Liver (tissue), 9 donors: ENCODE measurements around the gene THAP3. TPM values are rescaled to one million over a fixed set of nuclear protein-coding genes. Genes with fewer than 3 reads are reported as not detected.

ENCODE experiments used
- DNase-seq: peaks from one replicate; pipeline ENCODE4 v3.0.0-alpha.2; 2017; ENCODE audit warnings: low spot score
- H3K27ac ChIP-seq, 2 donors: one replicate each; pipeline ENCODE4 v1.7.0; 2013; ENCODE audit warnings: inconsistent platforms in 2 of 2, low read length in 2 of 2, control low read depth in 1 of 2, low read depth in 1 of 2, mild to moderate bottlenecking in 1 of 2
- H3K27me3 ChIP-seq, 4 donors: one replicate each; pipeline versions ENCODE4 v1.6.1 to v1.7.0; 2013; ENCODE audit warnings: low read length in 3 of 4, inconsistent platforms in 1 of 4, mild to moderate bottlenecking in 1 of 4, moderate library complexity in 1 of 4; ENCODE audit not compliant: control insufficient read depth in 4 of 4, insufficient read depth in 4 of 4
- H3K36me3 ChIP-seq, 4 donors: one replicate each; pipeline versions ENCODE4 v1.6.1 to v1.7.0; 2013; ENCODE audit warnings: low read length in 3 of 4, mild to moderate bottlenecking in 3 of 4, low read depth in 1 of 4, moderate library complexity in 1 of 4; ENCODE audit not compliant: control insufficient read depth in 4 of 4, insufficient read depth in 3 of 4
- H3K4me1 ChIP-seq, 4 donors: one replicate each; pipeline versions ENCODE4 v1.6.1 to v1.7.0; 2013; ENCODE audit warnings: low read length in 3 of 4, mild to moderate bottlenecking in 3 of 4, moderate library complexity in 1 of 4; ENCODE audit not compliant: control insufficient read depth in 4 of 4, insufficient read depth in 4 of 4
- H3K4me3 ChIP-seq, 3 donors: one replicate each; pipeline versions ENCODE4 v1.6.1 to v1.7.0; 2013; ENCODE audit warnings: low read length in 3 of 3, control low read depth in 1 of 3, low read depth in 1 of 3, mild to moderate bottlenecking in 1 of 3
- H3K9ac ChIP-seq, 2 donors: one replicate each; pipeline ENCODE4 v1.7.0; 2013; ENCODE audit warnings: low read length in 2 of 2, mild to moderate bottlenecking in 2 of 2, moderate library complexity in 2 of 2, control low read depth in 1 of 2, low read depth in 1 of 2
- H3K9me3 ChIP-seq, 4 donors: one replicate each; pipeline versions ENCODE4 v1.6.1 to v1.7.0; 2013; ENCODE audit warnings: low read length in 3 of 4; ENCODE audit not compliant: control insufficient read depth in 4 of 4
- EGR1 ChIP-seq, 2 donors: IDR thresholded peaks; 2 replicates each; pipeline ENCODE4 v1.6.1; 2016 to 2018; ENCODE audit warnings: antibody characterized with exemption in 2 of 2, low read depth in 2 of 2
- FOXA1 ChIP-seq: IDR thresholded peaks from 2 replicates; pipeline ENCODE4 v1.6.1; 2016; ENCODE audit warnings: antibody characterized with exemption
- FOXA2 ChIP-seq: IDR thresholded peaks from 2 replicates; pipeline ENCODE4 v1.6.1; 2016; ENCODE audit warnings: antibody characterized with exemption
- HNF4A ChIP-seq, 2 donors: conservative IDR thresholded peaks; 2 replicates each; pipeline ENCODE4 v1.6.1; 2016; ENCODE audit warnings: antibody characterized with exemption in 2 of 2, mild to moderate bottlenecking in 2 of 2
- HNF4G ChIP-seq: IDR thresholded peaks from 2 replicates; pipeline ENCODE4 v1.6.1; 2016; ENCODE audit warnings: antibody characterized with exemption
- JUND ChIP-seq, 2 donors: IDR thresholded peaks; 2 replicates each; pipeline ENCODE4 v1.6.1; 2016; ENCODE audit warnings: antibody characterized with exemption in 2 of 2
- REST ChIP-seq: IDR thresholded peaks from 2 replicates; pipeline ENCODE4 v1.6.1; 2016; ENCODE audit warnings: antibody characterized with exemption, mild to moderate bottlenecking
- RXRA ChIP-seq, 2 donors: IDR thresholded peaks; 2 replicates each; pipeline ENCODE4 v1.6.1; 2017 to 2018; ENCODE audit warnings: antibody characterized with exemption in 2 of 2, mild to moderate bottlenecking in 1 of 2
- SP1 ChIP-seq: IDR thresholded peaks from 2 replicates; pipeline ENCODE4 v1.6.1; 2018; ENCODE audit warnings: antibody characterized with exemption, mild to moderate bottlenecking
- TAF1 ChIP-seq: conservative IDR thresholded peaks from 2 replicates; pipeline ENCODE4 v1.6.1; 2016; ENCODE audit warnings: antibody characterized with exemption, mild to moderate bottlenecking
- WGBS: extraction: QIAGEN DNeasy Blood & Tissue Kit; methylation state at CpG from one replicate; pipeline ENCODE4 v1.1.7; 2013; 5-methylcytosine and 5-hydroxymethylcytosine counted together
- polyA plus RNA-seq, 2 donors: library from polyadenylated mRNA; stranded (reverse) in 1 of 2; unstranded in 1 of 2; fragments of 200-250 nt in 1 of 2; fragments of >200 nt in 1 of 2; fragmentation: Nextera tagmentation in 1 of 2; extraction: Ambion mirVana in 1 of 2; gene quantifications; one replicate each; pipeline versions ENCODE4 v1.2.1 to v1.2.3, GENCODE V29; 2013 to 2015
- total RNA-seq, 2 donors: library from RNA; depleted of rRNA; stranded (reverse); fragments of >200 nt; gene quantifications; one replicate each; pipeline ENCODE4 v1.2.3, GENCODE V29; 2014
- TF ChIP-seq, protein P1 (sequence below): IDR thresholded peaks from 2 replicates; pipeline ENCODE4 v1.6.1; 2016; ENCODE audit warnings: antibody characterized with exemption
- TF ChIP-seq, protein P2 (sequence below): IDR thresholded peaks from 2 replicates; pipeline ENCODE4 v1.6.1; 2016; ENCODE audit warnings: antibody characterized with exemption
- TF ChIP-seq, protein P3 (sequence below): IDR thresholded peaks from 2 replicates; pipeline ENCODE4 v1.6.1; 2016; ENCODE audit warnings: antibody characterized with exemption
- donor health status: healthy.
- donor health status: healthy.
- donor health status: healthy.
- donor health status: healthy.
- donor health status: healthy.

The THAP3 gene
- total and polyA plus RNA-seq, 4 donors: 7.2 to 10.2 (median 8.6) TPM

DNA sequence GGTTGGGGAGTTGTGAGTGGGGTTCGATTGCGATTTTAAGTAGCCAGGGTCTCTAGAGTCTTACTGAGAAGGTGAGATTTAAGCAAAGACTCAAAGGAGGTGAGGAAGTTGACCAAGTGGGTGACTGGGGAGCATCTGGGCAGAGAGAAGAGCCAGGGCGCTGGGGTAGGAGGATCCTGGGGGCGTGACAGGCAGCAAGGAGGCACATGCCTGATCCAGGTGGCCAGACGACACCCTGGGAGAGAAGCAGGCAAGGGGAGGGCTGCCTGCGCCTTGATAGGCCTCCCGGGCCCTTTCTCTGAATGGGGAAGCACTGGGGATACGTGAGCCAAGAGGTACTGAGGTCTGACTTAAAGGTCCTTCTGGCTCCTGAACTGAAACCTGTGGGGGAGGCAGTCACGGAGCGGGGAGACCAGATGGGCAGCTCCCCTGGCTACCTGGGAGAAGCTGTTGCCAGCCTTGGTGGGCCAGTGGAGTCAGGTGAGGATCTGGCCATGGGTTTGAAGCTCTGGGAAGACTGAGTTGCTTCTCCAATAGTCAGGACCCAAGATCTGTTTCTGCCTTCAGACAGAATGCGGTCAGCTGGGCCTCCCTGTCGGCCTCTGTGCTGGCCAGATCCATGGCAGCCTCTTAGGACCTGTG lies 39.5 kb upstream of the THAP3 start (continued):
- TF ChIP-seq HNF4G: no peak

DNA sequence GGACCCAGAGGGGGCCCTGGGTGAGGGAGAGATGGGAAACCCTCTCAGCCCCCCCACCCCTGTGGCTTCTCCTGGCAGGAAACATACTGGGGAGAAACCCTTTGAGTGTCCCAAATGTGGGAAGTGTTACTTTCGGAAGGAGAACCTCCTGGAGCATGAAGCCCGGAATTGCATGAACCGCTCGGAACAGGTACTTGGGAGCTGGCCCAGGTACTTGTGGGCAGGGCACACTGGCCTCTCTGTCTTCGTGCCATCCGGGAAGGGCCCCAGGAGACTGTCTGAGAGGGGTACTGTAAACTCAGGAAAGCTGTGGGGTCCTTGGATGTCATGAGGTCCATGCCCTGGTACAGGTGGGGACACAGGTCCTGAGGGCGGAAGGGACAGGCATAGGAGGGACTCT lies 38.8 kb upstream of the THAP3 start:
- H3K9ac ChIP-seq: no peak overlapping the region
- H3K36me3 ChIP-seq: peaks cover 7 to 35% (median 17%) of the 10 kb centered on the region in 4 donors
- no peak overlapping the region for H3K4me3 ChIP-seq
- no peak overlapping the region for H3K27ac ChIP-seq
- WGBS: 96% methylated on average over 7 of the region's 7 CpGs
- H3K27me3 ChIP-seq: no peaks in the 10 kb centered on the region
- H3K9me3 ChIP-seq: no peaks in the 10 kb centered on the region
- TF ChIP-seq, protein P1, sequence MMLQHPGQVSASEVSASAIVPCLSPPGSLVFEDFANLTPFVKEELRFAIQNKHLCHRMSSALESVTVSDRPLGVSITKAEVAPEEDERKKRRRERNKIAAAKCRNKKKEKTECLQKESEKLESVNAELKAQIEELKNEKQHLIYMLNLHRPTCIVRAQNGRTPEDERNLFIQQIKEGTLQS: no peak
- TF ChIP-seq SP1 (no peak), FOXA1 (no peak)
- H3K4me1 ChIP-seq: peaks cover 9 to 49% (median 30%) of the 10 kb centered on the region in 4 donors
- DNase-seq: no peak

- 91% methylated on average over 11 of the region's 11 CpGs for WGBS
- TF ChIP-seq FOXA1 (no peak), EGR1 (IDR thresholded peaks at IDR 0.05; ENCODE audit: low read depth in 2 of 2) (no peak), JUND (IDR thresholded peaks at IDR 0.05) (no peak), TAF1 (no peak), FOXA2 (no peak), REST (no peak), SP1 (no peak), RXRA (IDR thresholded peaks at IDR 0.05) (no peak), HNF4G (no peak)
- no peak for DNase-seq
- H3K36me3 ChIP-seq: peaks cover 7 to 37% (median 17%) of the 10 kb centered on the region in 4 donors
- H3K4me1 ChIP-seq: peaks cover 3 to 43% (median 24%) of the 10 kb centered on the region in 4 donors
- H3K4me3 ChIP-seq: no peak overlapping the region
- no peaks in the 10 kb centered on the region for H3K9me3 ChIP-seq
- no peak overlapping the region for H3K27ac ChIP-seq
- H3K27me3 ChIP-seq: no peaks in the 10 kb centered on the region
- no peak overlapping the region for H3K9ac ChIP-seq
Measured at GRCh38 chr1:6586404-6586816, 38.3 kb upstream of the THAP3 start.

GRCh38 chr1:6587261-6588005 lies 37.2 kb upstream of the THAP3 start:
- H3K9ac ChIP-seq: no peak overlapping the region
- H3K9me3 ChIP-seq: no peaks in the 10 kb centered on the region
- WGBS: 43% methylated on average over 13 of the region's 13 CpGs
- H3K4me1 ChIP-seq: peaks cover 3 to 33% (median 14%) of the 10 kb centered on the region in 4 donors
- no peaks in the 10 kb centered on the region for H3K27me3 ChIP-seq
- no peak overlapping the region for H3K4me3 ChIP-seq
- no peak overlapping the region for H3K27ac ChIP-seq
- H3K36me3 ChIP-seq: peaks cover 10 to 47% (median 21%) of the 10 kb centered on the region in 4 donors
- no peak for DNase-seq
- TF ChIP-seq EGR1 (IDR thresholded peaks at IDR 0.05; ENCODE audit: low read depth in 2 of 2) (no peak), HNF4G (no peak), SP1 (no peak), REST (no peak), HNF4A (conservative IDR thresholded peaks at IDR 0.05) (no peak)
- TF ChIP-seq, protein P2, sequence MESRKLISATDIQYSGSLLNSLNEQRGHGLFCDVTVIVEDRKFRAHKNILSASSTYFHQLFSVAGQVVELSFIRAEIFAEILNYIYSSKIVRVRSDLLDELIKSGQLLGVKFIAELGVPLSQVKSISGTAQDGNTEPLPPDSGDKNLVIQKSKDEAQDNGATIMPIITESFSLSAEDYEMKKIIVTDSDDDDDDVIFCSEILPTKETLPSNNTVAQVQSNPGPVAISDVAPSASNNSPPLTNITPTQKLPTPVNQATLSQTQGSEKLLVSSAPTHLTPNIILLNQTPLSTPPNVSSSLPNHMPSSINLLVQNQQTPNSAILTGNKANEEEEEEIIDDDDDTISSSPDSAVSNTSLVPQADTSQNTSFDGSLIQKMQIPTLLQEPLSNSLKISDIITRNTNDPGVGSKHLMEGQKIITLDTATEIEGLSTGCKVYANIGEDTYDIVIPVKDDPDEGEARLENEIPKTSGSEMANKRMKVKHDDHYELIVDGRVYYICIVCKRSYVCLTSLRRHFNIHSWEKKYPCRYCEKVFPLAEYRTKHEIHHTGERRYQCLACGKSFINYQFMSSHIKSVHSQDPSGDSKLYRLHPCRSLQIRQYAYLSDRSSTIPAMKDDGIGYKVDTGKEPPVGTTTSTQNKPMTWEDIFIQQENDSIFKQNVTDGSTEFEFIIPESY: no peak
- TF ChIP-seq, protein P3, sequence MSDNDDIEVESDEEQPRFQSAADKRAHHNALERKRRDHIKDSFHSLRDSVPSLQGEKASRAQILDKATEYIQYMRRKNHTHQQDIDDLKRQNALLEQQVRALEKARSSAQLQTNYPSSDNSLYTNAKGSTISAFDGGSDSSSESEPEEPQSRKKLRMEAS: no peak
